Erythroblast (primary cell): Measurements from ENCODE around the gene BEAN1.

ENCODE experiments used
- GATA1 ChIP-seq: IDR thresholded peaks from 2 replicates; pipeline ENCODE4 v1.6.1; 2011; ENCODE audit warnings: low read depth, mild to moderate bottlenecking, control low read depth, low read length, moderate library complexity
- POLR2A ChIP-seq: IDR thresholded peaks from 2 replicates; pipeline ENCODE4 v1.6.1; 2011; ENCODE audit warnings: mild to moderate bottlenecking, low read length

GRCh38 chr16:66418165-66418962, 8.7 kb upstream of the BEAN1 start:
- TF ChIP-seq POLR2A: no peak
- TF ChIP-seq GATA1: no peak
